ENCODE measurements around the gene THEM5. TPM values are rescaled to one million over a fixed set of nuclear protein-coding genes. Genes with fewer than 3 reads are reported as not detected.

THEM5 gene
- total RNA-seq, 1 experiment from 2014 or later = not detected

- RAD21 ChIA-PET (ENCODE audit: low non-redundant PET in 1 of 2, low total read pairs in 2 of 2, uncharacterized antibody in 2 of 2, unreplicated experiment in 2 of 2) = interaction anchor here in 1 of 2 experiments (0.6 kb wide), 1 partner anchor 59 kb away, joined by 3 read pairs; no protein-coding TSS in a partner anchor
- peak overlapping the region; percentile 36; the same call in 1 of the 2 replicates for H3K4me2 ChIP-seq (ENCODE audit: low read length)
- H4K20me1 ChIP-seq (ENCODE audit: insufficient read depth) = no peaks in the 10 kb centered on the region
- ATAC-seq (peak; percentile 85), DNase-seq (ENCODE audit: low read depth, low spot score) (peak; percentile 24)
- no peak overlapping the region for H3K27ac ChIP-seq (ENCODE audit: low read depth, low read length)
- H3K9ac ChIP-seq (ENCODE audit: low read length) = no peak overlapping the region
- CTCF ChIA-PET = interaction anchor here (1.2 to 2.9 kb wide), 2 partner anchors 10 to 88 kb away, joined by 3 to 8 read pairs; no protein-coding TSS in a partner anchor
- BruUV-seq (replicated peaks) = no TSS peak
- POLR2A ChIA-PET = interaction anchor here (0.6 kb wide), 1 partner anchor 63 kb away, joined by 3 read pairs; the partner anchor contains the start of gene THEM4
- H3K27me3 ChIP-seq (ENCODE audit: insufficient read depth, low read length) = no peaks in the 10 kb centered on the region
- no peaks in the 10 kb centered on the region for H3K36me3 ChIP-seq (ENCODE audit: control insufficient read depth in 1 of 2, insufficient read depth in 2 of 2, low read length in 2 of 2)
- no peaks in the 10 kb centered on the region for H3K9me3 ChIP-seq (ENCODE audit: control insufficient read depth in 1 of 2, insufficient read depth in 1 of 2, low read depth in 1 of 2, low read length in 2 of 2)
- H3K9me2 ChIP-seq (ENCODE audit: insufficient read depth) = no peaks in the 10 kb centered on the region; the same call in 1 of the 2 replicates
- peaks cover 0 to 17% of the 10 kb centered on the region in 2 experiments; a peak in 2 of 4 replicates for H3K4me1 ChIP-seq (ENCODE audit: control insufficient read depth in 1 of 2, insufficient read depth in 2 of 2, low read length in 2 of 2)
- H2AFZ ChIP-seq (ENCODE audit: low read depth, low read length, poor library complexity, severe bottlenecking) = no peak overlapping the region
- no peak overlapping the region for H3K4me3 ChIP-seq (replicated peaks in 1 of 2; ENCODE audit: low read depth in 1 of 2, low read length in 2 of 2)
- TF ChIP-seq EZH2phosphoT487 (IDR thresholded peaks at IDR 0.05; ENCODE audit: borderline replicate concordance) (no peak), CTCF (IDR thresholded peaks at IDR 0.05 in 2 of 3, conservative IDR thresholded peaks at IDR 0.05 in 1 of 3; ENCODE audit: borderline replicate concordance in 1 of 3, insufficient read depth in 1 of 3, low read depth in 2 of 3, low read length in 2 of 3) (peak in 1 of 3 experiments; percentile 18; a peak in 2 of 6 replicates), ATF3 (IDR thresholded peaks at IDR 0.05) (no peak), JUND (IDR thresholded peaks at IDR 0.05) (no peak), FOSL1 (IDR thresholded peaks at IDR 0.05; ENCODE audit: low read depth) (0 out of 2 replicates have a peak, but pooled peaks have one; percentile 29), CBX3 (IDR thresholded peaks at IDR 0.05; ENCODE audit: low read depth) (no peak), SP1 (IDR thresholded peaks at IDR 0.05; ENCODE audit: low read depth) (no peak)
- no peaks in the 10 kb centered on the region for H3K79me2 ChIP-seq (ENCODE audit: insufficient read depth, low read length)
- intact Hi-C loops (cut with micrococcal nuclease) = no loop called here
These were observed 7.4 kb downstream of the THEM5 start for GRCh38 chr1:151846062-151846568.
